GM18511 (cell line): ENCODE measurements around the gene CFL2.
"Not testable (repeated sequence)": the region's sequence is repeated elsewhere in the genome, so short reads cannot be mapped to it uniquely, and the experiment has no call there.

Source experiments
- ATAC-seq: cut with Tn5 transposase; IDR thresholded peaks from one replicate; pipeline ENCODE4 v1.9.1; 2021; ENCODE audit warnings: mild to moderate bottlenecking, moderate library complexity; ENCODE audit not compliant: unreplicated experiment

The CFL2 gene

GRCh38 chr14:34714320-34715126 is at the start of gene CFL2:
Gene CFL2 (minus strand): TSS chr14:34714593. CDS start chr14:34714540, 53 bp downstream.
- peak; percentile 92 for ATAC-seq

GRCh38 chr14:34755215-34755614 is 40.8 kb upstream of the CFL2 start:
- no peak for ATAC-seq

DNA sequence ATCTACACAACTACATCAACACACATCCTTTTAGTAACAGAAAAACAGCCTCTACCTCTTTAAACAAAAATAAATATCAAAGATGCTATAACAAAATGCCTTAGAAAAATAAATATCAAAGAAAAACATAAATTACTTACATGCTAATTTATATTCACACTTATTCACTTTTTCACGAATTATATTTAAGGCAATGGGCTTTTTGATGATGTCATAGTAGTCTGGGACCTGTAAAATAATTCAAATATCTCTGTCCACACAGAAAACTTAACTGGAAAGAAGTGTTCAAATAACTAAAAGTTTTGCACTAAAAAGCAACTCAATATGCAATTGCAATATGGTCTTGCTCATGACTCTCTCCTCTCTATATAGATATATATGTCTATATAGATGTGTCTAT is 40.3 kb upstream of the CFL2 start:
- no peak for ATAC-seq

- ATAC-seq = no peak
Measured at GRCh38 chr14:34750670-34751069, 36.3 kb upstream of the CFL2 start.

GRCh38 chr14:34750233-34750632 is 35.8 kb upstream of the CFL2 start:
- ATAC-seq = no peak

DNA sequence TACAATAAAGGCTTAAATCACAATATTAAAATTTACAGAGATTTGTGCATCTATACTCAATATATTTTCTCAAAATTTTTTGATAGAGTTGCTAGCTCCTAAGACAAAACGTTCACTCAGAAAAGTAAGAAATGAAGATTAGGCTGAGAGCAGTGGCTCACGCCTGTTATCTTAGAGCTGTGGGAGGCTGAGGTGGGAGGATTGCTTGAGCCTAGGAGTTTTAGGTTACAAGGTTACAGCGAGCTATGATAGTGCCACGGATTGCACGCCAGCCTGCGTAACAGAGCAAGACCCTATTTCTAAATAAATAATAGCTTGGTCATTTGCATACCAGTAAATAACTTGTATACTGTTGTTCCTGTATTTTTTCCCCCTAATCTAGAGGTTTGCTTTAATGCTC is 35.0 kb upstream of the CFL2 start:
- no peak for ATAC-seq

GRCh38 chr14:34742270-34743115 is 28.1 kb upstream of the CFL2 start:
- ATAC-seq = no peak

- no peak for ATAC-seq
Measured at GRCh38 chr14:34741840-34742239, 27.4 kb upstream of the CFL2 start.

- ATAC-seq = not testable (repeated sequence)
Measured at GRCh38 chr14:34740139-34740538, 25.7 kb upstream of the CFL2 start.

DNA sequence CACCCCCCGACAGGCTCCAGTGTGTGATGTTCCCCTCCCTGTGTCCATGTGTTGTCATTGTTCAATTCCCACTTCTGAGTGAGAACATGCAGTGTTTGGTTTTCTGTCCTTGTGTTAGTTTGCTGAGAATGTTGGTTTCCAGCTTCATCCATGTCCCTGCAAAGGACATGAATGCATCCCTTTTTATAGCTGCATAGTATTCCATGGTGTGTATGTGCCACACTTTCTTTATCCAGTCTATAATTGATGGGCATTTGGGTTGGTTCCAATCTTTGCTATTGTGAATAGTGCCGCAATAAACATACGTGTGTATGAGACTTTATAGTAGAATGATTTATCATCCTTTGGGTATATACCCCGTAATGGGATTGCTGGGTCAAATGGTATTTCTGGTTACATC is 22.7 kb upstream of the CFL2 start:
- ATAC-seq = not testable (repeated sequence)

- no peak for ATAC-seq
Measured at GRCh38 chr14:34733245-34733644, 18.9 kb upstream of the CFL2 start.

DNA sequence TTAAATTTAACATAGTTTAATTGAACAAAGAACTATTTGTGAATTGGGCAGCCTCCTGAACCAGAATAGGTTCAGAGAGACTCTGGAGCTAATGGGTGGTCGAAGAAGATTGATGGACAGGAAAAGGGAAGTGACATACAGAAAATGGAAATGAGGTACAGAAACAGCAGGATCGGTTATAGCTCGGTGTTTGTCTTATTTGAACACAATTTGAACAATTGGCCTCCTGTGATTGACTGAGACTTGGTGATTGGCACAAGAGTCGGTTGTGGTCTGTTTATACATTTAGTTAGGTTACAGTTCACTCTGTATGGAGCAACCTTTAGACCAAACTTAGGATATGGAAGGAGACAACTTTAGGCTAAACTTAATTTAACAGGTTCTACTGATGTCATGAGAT is 18.4 kb upstream of the CFL2 start:
- ATAC-seq = no peak

DNA sequence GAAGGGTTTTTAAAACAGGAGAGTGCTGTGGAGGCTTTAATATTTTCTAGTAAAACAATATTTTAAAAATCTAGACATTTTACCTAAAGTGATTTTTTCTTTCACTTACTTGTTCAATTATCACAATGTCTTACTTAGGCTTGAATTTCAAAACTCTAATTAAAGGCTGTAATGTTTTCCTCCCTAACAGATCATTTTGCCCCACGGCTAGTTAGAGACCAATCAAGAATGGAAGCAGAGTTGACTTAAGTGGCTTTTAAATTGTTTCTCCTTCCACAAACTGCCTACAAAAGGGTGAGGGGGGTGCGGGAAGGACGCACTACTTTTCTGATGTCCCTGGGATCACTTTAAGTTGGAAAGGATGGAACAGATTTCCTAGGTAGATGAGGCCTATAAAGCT is 9.5 kb upstream of the CFL2 start:
- ATAC-seq = no peak

DNA sequence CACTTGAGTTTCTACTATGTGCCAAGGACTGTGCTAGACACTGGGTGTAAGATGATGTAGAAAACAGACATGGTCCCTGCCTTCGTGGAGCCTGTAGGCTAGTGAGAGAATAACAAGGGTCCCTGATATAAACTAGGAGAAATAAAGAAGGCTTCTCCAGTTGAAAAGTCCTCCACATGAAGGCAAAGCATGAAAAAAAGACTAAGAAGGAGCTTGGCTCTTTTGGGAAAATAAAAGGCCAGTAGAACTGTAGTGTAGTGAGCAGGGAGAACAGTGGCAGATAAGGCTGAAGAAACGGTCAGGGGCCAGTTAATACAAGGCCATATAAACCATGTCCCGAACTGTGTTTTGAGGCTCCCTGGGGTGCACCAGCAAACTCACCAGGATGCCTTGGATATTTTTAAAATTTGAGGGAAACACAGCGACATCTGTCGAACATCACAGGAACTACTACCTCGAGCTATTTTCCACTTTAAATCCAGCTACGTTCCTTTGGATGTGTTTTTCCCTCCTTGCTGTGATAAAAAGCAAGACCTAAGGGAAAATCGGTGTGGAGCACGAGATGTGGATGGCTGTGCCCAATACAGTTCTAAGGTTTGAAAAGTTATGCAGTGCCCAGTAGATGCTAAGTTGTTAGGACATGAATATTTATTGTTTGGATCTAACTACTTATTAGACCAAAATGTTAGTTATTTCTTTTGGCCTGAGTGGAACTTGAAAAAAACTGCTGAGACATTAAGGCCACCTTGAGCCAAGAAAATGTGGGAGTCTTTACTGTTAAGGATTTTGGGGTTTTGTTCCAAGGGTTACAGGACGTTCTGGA is 8.5 kb upstream of the CFL2 start:
- ATAC-seq = no peak

- ATAC-seq = no peak
Measured at GRCh38 chr14:34721129-34721528, 6.7 kb upstream of the CFL2 start.

DNA sequence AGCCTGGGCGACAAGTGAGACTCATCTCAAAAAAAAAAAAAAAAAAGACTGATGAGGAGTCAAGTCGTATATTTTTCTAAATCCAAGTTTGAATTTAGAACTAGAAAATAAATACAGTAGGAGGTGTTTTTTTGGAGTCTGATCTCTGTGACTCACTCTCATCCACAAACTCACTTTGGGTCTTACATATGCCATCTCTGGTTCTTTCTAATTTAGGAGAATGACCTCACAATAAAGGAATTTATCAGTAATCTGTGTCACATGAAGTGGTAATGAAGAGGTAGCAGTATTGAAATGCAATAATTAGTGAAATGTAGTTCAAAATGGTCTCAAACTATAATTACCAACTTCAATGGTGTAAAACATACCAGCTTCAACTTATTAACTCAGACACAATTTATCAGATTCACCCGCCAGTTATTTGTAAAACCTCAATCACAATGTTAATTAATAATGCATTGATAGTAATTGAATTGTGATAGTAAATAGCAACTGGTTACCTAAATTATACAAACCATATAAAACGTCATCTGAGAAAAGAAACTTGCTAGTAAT is 4.4 kb upstream of the CFL2 start:
- no peak for ATAC-seq

DNA sequence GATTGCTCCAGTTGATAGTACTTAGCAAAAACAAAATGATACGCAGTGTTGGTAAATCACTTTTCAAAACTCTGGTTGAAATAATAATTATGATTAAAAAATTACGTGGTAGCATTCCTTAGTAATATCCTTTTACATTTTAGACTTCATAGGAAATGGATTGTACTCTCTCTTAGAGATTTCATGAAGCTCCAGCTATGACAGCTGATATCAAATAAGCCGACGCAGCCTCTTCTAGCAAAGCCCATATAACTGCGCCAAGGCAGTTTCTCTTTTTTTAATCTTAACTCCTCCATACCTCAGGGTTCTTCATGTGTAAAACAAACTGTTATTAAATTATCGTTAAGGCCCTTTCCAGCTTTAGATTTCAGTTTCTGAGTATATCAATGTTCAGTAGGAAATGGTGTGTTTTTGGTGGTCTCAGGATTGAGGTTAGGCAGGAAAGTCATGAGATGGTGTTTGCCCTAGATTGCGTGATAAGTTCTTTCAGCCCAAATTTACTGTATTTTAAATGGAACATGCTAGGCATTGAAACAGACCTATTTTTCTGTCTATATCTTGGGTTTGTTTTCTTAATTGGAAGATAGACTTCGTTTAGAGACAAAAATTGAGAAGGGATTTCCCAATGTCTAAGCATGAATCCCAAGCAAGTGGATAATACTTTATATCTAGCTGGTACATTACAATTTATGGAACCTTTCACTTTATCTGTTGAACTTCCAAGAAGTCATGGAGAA is 902 bp upstream of the CFL2 start:
- no peak for ATAC-seq

DNA sequence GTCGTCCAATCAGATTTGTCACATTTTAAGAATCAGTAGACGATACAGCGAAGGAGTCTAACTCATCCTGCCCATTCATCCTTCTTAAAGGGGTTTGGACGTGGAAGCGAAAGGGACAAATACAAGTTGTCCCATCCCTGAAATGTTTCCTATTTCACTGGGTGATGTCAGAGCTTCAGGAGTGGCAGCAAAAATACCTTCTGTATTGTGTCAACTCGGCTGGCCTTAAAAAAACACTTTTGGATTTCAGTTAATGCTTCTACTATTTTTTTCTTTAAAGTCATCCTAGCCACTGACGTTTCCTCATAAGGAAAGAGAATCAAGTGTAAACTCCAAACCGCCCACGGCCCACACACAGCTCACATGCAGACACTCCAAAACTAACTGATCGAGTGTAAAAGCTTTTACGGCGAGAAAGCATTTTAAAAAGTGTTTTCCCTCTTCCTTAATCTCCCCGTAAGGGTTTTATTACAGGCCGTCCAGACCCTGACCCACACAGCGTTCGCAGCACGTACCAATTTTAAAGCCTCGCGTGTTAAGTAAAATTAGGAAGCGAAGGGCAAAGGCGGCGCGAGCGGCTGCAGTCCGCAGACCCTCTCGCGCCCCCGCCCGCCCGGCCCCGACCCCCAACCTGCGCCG is 593 bp downstream of the CFL2 start:
- peak; percentile 27 for ATAC-seq

DNA sequence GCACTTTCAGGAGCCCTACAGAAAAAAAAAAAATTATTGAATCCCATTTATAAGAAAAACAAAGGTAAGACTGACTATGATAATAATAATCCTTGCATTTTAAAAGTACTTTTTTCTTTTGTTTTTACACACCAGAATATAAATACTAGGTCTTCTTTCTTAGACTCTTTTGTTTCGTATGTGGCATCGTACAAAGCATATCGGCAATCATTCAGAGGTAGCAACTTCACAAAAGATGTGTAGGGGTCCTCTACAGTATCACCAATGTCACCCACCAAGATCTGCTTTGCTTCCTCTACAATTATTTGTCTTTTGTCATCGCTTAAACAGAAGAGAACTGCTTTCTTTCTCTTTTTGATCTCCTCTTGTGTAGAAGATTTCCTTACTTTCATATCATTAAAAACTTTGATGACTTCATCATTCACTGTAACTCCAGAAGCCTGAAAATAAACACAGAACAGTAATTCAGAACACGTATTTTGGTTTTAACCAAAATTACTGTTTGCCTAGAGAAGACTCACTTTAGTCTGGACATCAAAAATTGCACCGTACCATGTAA is 1.2 kb downstream of the CFL2 start:
- ATAC-seq = no peak
